K562 (cell line): ENCODE data around the gene DLK2. TPM values are rescaled to one million over a fixed set of nuclear protein-coding genes. Genes with fewer than 3 reads are reported as not detected.
"Not testable (repeated sequence)": the region's sequence is repeated elsewhere in the genome, so short reads cannot be mapped to it uniquely, and the experiment has no call there.

Experiments used
- ATAC-seq: fragments of 200-7000 bp; cut with Tn5 transposase; 3 replicates; pipeline ENCODE4 v1.9.1; 2020; ENCODE audit warnings: moderate library complexity
- BruUV-seq: library from RNA; stranded (reverse); fragments of 400-500 nt; replicated peaks from 2 replicates; lab custom pipeline; 2021; lab: Mats Ljungman, UMichigan
- CTCF ChIA-PET: fragments of 300-600 bp; formaldehyde crosslinking; extraction: SDS; loops from one replicate; lab custom pipeline; 2021; ENCODE audit warnings: low intra/inter-chr PET ratio; lab: Yijun Ruan, JAX
- POLR2A ChIA-PET: fragments of 300-600, 350-650 bp; sonication (Branson Sonifier 250); formaldehyde crosslinking; extraction: SDS; loops from one replicate; lab custom pipeline; 2021; ENCODE audit warnings: antibody characterized with exemption, inconsistent platforms; lab: Yijun Ruan, JAX
- DNase-seq, 4 experiments: peaks; one replicate each; pipeline versions ENCODE4 v3.0.0 to v3.0.0-alpha.2; 2011 to 2018; ENCODE audit warnings: low spot score in 3 of 4, mixed read lengths in 3 of 4; ENCODE audit errors: extremely low read depth in 1 of 4
- FAIRE-seq: peaks from 2 replicates; lab custom pipeline; 2011; peaks lifted over from hg19 to GRCh38; lab: Jason Lieb, UNC
- H2AFZ ChIP-seq: 2 replicates; pipeline ENCODE4 v1.6.0; 2011; ENCODE audit warnings: low read depth, low read length, control low read depth, inconsistent platforms
- H3K27ac ChIP-seq: fragments of 200-600 bp; 3 replicates; pipeline ENCODE4 v1.8.0; 2011; ENCODE audit warnings: low read depth, mild to moderate bottlenecking, control low read depth, inconsistent platforms, low read length, moderate library complexity, mixed read lengths; ENCODE audit errors: extremely low read depth
- H3K27me3 ChIP-seq, 2 experiments: fragments of 300-600 bp in 1 of 2; 2 replicates in 1 of 2; 3 replicates in 1 of 2; pipeline versions ENCODE4 v1.6.0 to v1.8.0; 2011; ENCODE audit warnings: inconsistent platforms in 2 of 2, low read length in 2 of 2, mild to moderate bottlenecking in 1 of 2, mixed read lengths in 1 of 2, moderate library complexity in 1 of 2; ENCODE audit not compliant: control insufficient read depth in 2 of 2, insufficient read depth in 2 of 2
- H3K36me3 ChIP-seq: fragments of 300-600 bp; 3 replicates; pipeline ENCODE4 v1.8.0; 2011; ENCODE audit warnings: mild to moderate bottlenecking, low read length, inconsistent platforms; ENCODE audit not compliant: control insufficient read depth, insufficient read depth
- H3K4me1 ChIP-seq, 2 experiments: fragments of 200-600 bp in 1 of 2; replicated peaks in 1 of 2; 2 replicates in 1 of 2; 3 replicates in 1 of 2; pipeline versions ENCODE4 v1.5.1 to v1.8.0; 2011; ENCODE audit warnings: inconsistent platforms in 2 of 2, low read length in 2 of 2, mild to moderate bottlenecking in 1 of 2, mixed read lengths in 1 of 2, moderate library complexity in 1 of 2; ENCODE audit not compliant: control insufficient read depth in 2 of 2, insufficient read depth in 2 of 2
- H3K4me2 ChIP-seq: 2 replicates; pipeline ENCODE4 v1.6.1; 2011; ENCODE audit warnings: low read length, control low read depth, inconsistent platforms, mixed read lengths; ENCODE audit not compliant: insufficient read depth
- H3K4me3 ChIP-seq: fragments of 200-600 bp; sonication (generic), shearing (Covaris generic); 2 replicates; pipeline ENCODE4 v1.5.1; 2016; ENCODE audit warnings: control low read depth, inconsistent platforms
- H3K79me2 ChIP-seq: fragments of 200-600 bp; 3 replicates; pipeline ENCODE4 v1.8.0; 2011; ENCODE audit warnings: low read length, inconsistent platforms; ENCODE audit not compliant: control insufficient read depth, insufficient read depth
- H3K9ac ChIP-seq, 2 experiments: 2 replicates each; pipeline versions ENCODE4 v1.6.0 to v1.6.1; 2011; ENCODE audit warnings: low read depth in 2 of 2, low read length in 2 of 2, control low read depth in 1 of 2, inconsistent platforms in 1 of 2, mild to moderate bottlenecking in 1 of 2, mixed read lengths in 1 of 2; ENCODE audit not compliant: insufficient read depth in 1 of 2
- H3K9me1 ChIP-seq: one replicate; pipeline ENCODE4 v1.6.0; 2011; ENCODE audit warnings: inconsistent platforms, mild to moderate bottlenecking, low read length, moderate library complexity; ENCODE audit not compliant: control insufficient read depth, insufficient read depth
- H3K9me3 ChIP-seq: replicated peaks from 2 replicates; pipeline ENCODE4 v1.5.1; 2011; ENCODE audit warnings: low read depth, low read length, inconsistent platforms; ENCODE audit not compliant: control insufficient read depth, insufficient read depth
- H4K20me1 ChIP-seq: replicated peaks from 2 replicates; pipeline ENCODE4 v1.6.1; 2011; ENCODE audit warnings: low read length, inconsistent platforms, mixed read lengths; ENCODE audit not compliant: control insufficient read depth, insufficient read depth
- CBX3 ChIP-seq, 2 experiments: IDR thresholded peaks; 1 replicate in 1 of 2; 2 replicates in 1 of 2; pipeline ENCODE4 v1.6.1; 2012; ENCODE audit warnings: inconsistent platforms in 2 of 2, low read length in 2 of 2, borderline replicate concordance in 1 of 2, control low read depth in 1 of 2
- FOXK2 ChIP-seq, 2 experiments: fragments of 450-650 bp; IDR thresholded peaks in 1 of 2; conservative IDR thresholded peaks in 1 of 2; 2 replicates each; pipeline ENCODE4 v1.6.1; 2016; ENCODE audit warnings: low read depth in 2 of 2, mild to moderate bottlenecking in 1 of 2
- L3MBTL2 ChIP-seq: fragments of 450-650 bp; IDR thresholded peaks from 2 replicates; pipeline ENCODE4 v1.6.1; 2016; ENCODE audit warnings: mild to moderate bottlenecking, moderate library complexity
- NCOR1 ChIP-seq: fragments of 450-650 bp; IDR thresholded peaks from 2 replicates; pipeline ENCODE4 v1.6.1; 2016; ENCODE audit warnings: mild to moderate bottlenecking, moderate library complexity
- NFE2 ChIP-seq: IDR thresholded peaks from 2 replicates; pipeline ENCODE4 v1.6.1; 2014; ENCODE audit warnings: antibody characterized with exemption, low read depth
- TRIM28 ChIP-seq: fragments of 450-650 bp; IDR thresholded peaks from 2 replicates; pipeline ENCODE4 v1.6.1; 2017
- ZNF445 ChIP-seq: fragments of 250-450 bp; sonication (Bioruptor Pico); IDR thresholded peaks from 2 replicates; pipeline ENCODE4 v1.4.0; 2020; ENCODE audit warnings: low read depth, mild to moderate bottlenecking, moderate library complexity
- WGBS: fragments of 100-300 bp; shearing (Covaris generic); methylation state at CpG from one replicate; pipeline ENCODE4 v1.1.6; 2016; ENCODE audit warnings: low coverage, mixed read lengths; ENCODE audit not compliant: insufficient coverage; ENCODE audit errors: missing lambda C conversion rate; 5-methylcytosine and 5-hydroxymethylcytosine counted together
- in situ Hi-C: fragments of 300-500 bp; cut with MboI; formaldehyde crosslinking; loops from 4 replicates; pipeline ENCODE4 v1.15.0; 2018; ENCODE audit warnings: inconsistent platforms, mixed read lengths
- intact Hi-C: fragments of 100-400 bp; cut with micrococcal nuclease; formaldehyde crosslinking; loops from 2 replicates; pipeline ENCODE4 v1.14.2; 2022
- polyA plus RNA-seq, 8 experiments: library from polyadenylated mRNA; depleted of rRNA in 4 of 8; stranded (reverse) in 5 of 8; unstranded in 3 of 8; fragments of >200 nt; fragmentation: Nextera tagmentation in 2 of 8; fragmentation: Illumina TruSeq in 1 of 8; extraction: Ambion mirVana in 2 of 8; extraction: Trizol in 1 of 8; gene quantifications; 2 replicates each; pipeline versions ENCODE4 v1.2.1 to v1.2.3, GENCODE V29; 2011 to 2014; ENCODE audit warnings: inconsistent platforms in 1 of 8, missing spikeins in 1 of 8
- total RNA-seq, 7 experiments: library from RNA; depleted of rRNA in 6 of 7; stranded (reverse); fragments of >200 nt in 6 of 7; fragmentation: Illumina TruSeq in 2 of 7; extraction: Trizol in 2 of 7; gene quantifications; 2 replicates each; pipeline versions ENCODE4 v1.2.1 to v1.2.3, GENCODE V29; 2011 to 2021; ENCODE audit warnings: low replicate concordance in 1 of 7
- TF ChIP-seq, protein P1 (sequence below): fragments of 450-650 bp; IDR thresholded peaks from 2 replicates; pipeline ENCODE4 v1.6.1; 2016; ENCODE audit warnings: mild to moderate bottlenecking, moderate library complexity
- TF ChIP-seq, protein P2 (sequence below): sonication (generic); formaldehyde crosslinking; IDR thresholded peaks from 2 replicates; pipeline ENCODE4 v1.9.0; 2022; ENCODE audit warnings: mild to moderate bottlenecking, missing genetic modification reagents

The DLK2 gene
- total and polyA plus RNA-seq, 9 of the 15 experiments (the other 6 are each of a cell fraction or from before 2014, with no cell fraction given), result 0.11 to 0.53 (median 0.29) TPM; not detected in 3

GRCh38 chr6:43426928-43427405 lies 28.4 kb downstream of the DLK2 start (continued):
- TF ChIP-seq, protein P1, sequence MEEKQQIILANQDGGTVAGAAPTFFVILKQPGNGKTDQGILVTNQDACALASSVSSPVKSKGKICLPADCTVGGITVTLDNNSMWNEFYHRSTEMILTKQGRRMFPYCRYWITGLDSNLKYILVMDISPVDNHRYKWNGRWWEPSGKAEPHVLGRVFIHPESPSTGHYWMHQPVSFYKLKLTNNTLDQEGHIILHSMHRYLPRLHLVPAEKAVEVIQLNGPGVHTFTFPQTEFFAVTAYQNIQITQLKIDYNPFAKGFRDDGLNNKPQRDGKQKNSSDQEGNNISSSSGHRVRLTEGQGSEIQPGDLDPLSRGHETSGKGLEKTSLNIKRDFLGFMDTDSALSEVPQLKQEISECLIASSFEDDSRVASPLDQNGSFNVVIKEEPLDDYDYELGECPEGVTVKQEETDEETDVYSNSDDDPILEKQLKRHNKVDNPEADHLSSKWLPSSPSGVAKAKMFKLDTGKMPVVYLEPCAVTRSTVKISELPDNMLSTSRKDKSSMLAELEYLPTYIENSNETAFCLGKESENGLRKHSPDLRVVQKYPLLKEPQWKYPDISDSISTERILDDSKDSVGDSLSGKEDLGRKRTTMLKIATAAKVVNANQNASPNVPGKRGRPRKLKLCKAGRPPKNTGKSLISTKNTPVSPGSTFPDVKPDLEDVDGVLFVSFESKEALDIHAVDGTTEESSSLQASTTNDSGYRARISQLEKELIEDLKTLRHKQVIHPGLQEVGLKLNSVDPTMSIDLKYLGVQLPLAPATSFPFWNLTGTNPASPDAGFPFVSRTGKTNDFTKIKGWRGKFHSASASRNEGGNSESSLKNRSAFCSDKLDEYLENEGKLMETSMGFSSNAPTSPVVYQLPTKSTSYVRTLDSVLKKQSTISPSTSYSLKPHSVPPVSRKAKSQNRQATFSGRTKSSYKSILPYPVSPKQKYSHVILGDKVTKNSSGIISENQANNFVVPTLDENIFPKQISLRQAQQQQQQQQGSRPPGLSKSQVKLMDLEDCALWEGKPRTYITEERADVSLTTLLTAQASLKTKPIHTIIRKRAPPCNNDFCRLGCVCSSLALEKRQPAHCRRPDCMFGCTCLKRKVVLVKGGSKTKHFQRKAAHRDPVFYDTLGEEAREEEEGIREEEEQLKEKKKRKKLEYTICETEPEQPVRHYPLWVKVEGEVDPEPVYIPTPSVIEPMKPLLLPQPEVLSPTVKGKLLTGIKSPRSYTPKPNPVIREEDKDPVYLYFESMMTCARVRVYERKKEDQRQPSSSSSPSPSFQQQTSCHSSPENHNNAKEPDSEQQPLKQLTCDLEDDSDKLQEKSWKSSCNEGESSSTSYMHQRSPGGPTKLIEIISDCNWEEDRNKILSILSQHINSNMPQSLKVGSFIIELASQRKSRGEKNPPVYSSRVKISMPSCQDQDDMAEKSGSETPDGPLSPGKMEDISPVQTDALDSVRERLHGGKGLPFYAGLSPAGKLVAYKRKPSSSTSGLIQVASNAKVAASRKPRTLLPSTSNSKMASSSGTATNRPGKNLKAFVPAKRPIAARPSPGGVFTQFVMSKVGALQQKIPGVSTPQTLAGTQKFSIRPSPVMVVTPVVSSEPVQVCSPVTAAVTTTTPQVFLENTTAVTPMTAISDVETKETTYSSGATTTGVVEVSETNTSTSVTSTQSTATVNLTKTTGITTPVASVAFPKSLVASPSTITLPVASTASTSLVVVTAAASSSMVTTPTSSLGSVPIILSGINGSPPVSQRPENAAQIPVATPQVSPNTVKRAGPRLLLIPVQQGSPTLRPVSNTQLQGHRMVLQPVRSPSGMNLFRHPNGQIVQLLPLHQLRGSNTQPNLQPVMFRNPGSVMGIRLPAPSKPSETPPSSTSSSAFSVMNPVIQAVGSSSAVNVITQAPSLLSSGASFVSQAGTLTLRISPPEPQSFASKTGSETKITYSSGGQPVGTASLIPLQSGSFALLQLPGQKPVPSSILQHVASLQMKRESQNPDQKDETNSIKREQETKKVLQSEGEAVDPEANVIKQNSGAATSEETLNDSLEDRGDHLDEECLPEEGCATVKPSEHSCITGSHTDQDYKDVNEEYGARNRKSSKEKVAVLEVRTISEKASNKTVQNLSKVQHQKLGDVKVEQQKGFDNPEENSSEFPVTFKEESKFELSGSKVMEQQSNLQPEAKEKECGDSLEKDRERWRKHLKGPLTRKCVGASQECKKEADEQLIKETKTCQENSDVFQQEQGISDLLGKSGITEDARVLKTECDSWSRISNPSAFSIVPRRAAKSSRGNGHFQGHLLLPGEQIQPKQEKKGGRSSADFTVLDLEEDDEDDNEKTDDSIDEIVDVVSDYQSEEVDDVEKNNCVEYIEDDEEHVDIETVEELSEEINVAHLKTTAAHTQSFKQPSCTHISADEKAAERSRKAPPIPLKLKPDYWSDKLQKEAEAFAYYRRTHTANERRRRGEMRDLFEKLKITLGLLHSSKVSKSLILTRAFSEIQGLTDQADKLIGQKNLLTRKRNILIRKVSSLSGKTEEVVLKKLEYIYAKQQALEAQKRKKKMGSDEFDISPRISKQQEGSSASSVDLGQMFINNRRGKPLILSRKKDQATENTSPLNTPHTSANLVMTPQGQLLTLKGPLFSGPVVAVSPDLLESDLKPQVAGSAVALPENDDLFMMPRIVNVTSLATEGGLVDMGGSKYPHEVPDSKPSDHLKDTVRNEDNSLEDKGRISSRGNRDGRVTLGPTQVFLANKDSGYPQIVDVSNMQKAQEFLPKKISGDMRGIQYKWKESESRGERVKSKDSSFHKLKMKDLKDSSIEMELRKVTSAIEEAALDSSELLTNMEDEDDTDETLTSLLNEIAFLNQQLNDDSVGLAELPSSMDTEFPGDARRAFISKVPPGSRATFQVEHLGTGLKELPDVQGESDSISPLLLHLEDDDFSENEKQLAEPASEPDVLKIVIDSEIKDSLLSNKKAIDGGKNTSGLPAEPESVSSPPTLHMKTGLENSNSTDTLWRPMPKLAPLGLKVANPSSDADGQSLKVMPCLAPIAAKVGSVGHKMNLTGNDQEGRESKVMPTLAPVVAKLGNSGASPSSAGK, result peak; percentile 77; the same call in 1 of the 2 replicates
- TF ChIP-seq FOXK2 (conservative IDR thresholded peaks at IDR 0.05 in 1 of 2, IDR thresholded peaks at IDR 0.05 in 1 of 2; ENCODE audit: low read depth in 2 of 2) (no peak), TRIM28 (0 out of 2 replicates have a peak, but pooled peaks have one; percentile 43), NCOR1 (no peak), L3MBTL2 (peak; percentile 82; the same call in 1 of the 2 replicates), ZNF445 (CRISPR knock-in tag) (peak; percentile 41; the same call in 1 of the 2 replicates), CBX3 (IDR thresholded peaks at IDR 0.05; ENCODE audit: borderline replicate concordance in 1 of 2, low read length in 2 of 2) (0 out of 3 replicates have a peak, but pooled peaks of 1 of the 2 experiments have one; percentile 8), NFE2 (0 out of 2 replicates have a peak, but pooled peaks have one; percentile 41)
- TF ChIP-seq, protein P2, sequence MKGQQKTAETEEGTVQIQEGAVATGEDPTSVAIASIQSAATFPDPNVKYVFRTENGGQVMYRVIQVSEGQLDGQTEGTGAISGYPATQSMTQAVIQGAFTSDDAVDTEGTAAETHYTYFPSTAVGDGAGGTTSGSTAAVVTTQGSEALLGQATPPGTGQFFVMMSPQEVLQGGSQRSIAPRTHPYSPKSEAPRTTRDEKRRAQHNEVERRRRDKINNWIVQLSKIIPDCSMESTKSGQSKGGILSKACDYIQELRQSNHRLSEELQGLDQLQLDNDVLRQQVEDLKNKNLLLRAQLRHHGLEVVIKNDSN (CRISPR knock-in tag), result peak; percentile 51; the same call in 1 of the 2 replicates

DNA sequence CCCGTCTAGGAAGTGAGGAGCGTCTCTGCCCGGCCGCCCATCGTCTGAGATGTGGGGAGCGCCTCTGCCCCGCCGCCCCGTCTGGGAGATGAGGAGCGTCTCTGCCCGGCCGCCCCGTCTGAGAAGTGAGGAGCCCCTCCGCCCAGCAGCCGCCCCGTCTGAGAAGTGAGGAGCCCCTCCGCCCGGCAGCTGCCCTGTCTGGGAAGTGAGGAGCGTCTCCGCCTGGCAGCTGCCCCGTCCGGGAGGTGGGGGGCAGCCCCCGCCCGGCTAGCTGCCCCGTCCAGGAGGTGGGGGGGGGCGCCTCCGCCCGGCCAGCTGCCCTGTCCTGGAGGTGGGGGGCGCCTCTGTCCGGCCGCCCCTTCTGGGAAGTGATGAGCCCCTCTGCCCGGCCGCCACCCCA lies 30.3 kb downstream of the DLK2 start:
- H3K9ac ChIP-seq, H3K27me3 ChIP-seq, POLR2A ChIA-PET, H4K20me1 ChIP-seq, H3K4me3 ChIP-seq, intact Hi-C loops, H3K27ac ChIP-seq, H3K9me1 ChIP-seq, FAIRE-seq, H3K36me3 ChIP-seq, BruUV-seq, CTCF ChIA-PET, ATAC-seq, H3K4me2 ChIP-seq, in situ Hi-C loops, DNase-seq, H3K9me3 ChIP-seq, H2AFZ ChIP-seq: not testable (repeated sequence)
- Histone ChIP-seq H3K4me1 (peaks cover 13 to 15% of the 10 kb centered on the region in 2 experiments), H3K79me2 (peaks cover 14% of the 10 kb centered on the region)
- no CpG with 5 or more reads among the region's 33 CpGs for WGBS
